B cell (primary cell): ENCODE data around the gene ITGB2. TPM values are rescaled to one million over a fixed set of nuclear protein-coding genes. Genes with fewer than 3 reads are reported as not detected.

Source experiments
- ATAC-seq: fragments of 200-7000 bp; cut with Tn5 transposase; one replicate; pipeline ENCODE4 v1.10.0; 2021; ENCODE audit warnings: low read depth, mild to moderate bottlenecking, moderate number of reproducible peaks, moderate library complexity
- CTCF ChIA-PET: fragments of 350-600 bp; sonication (Branson Sonifier 250); formaldehyde crosslinking; loops from one replicate; lab custom pipeline; 2021; ENCODE audit warnings: antibody characterized with exemption, inconsistent platforms; lab: Charles Lee
- POLR2A ChIA-PET: fragments of 350-600 bp; sonication (Branson Sonifier 250); formaldehyde crosslinking; loops from one replicate; lab custom pipeline; 2021; ENCODE audit warnings: antibody characterized with exemption; lab: Charles Lee
- DNase-seq: peaks from one replicate; pipeline ENCODE4 v3.0.0; 2013
- H2AFZ ChIP-seq: 2 replicates; pipeline ENCODE4 v1.6.1; 2012; ENCODE audit warnings: mild to moderate bottlenecking, low read depth, low read length; ENCODE audit not compliant: insufficient read depth, poor library complexity, severe bottlenecking
- H3K27ac ChIP-seq, 2 donors: 1 replicate in 1 of 2; 2 replicates in 1 of 2; pipeline ENCODE4 v1.5.1; 2012 to 2013; ENCODE audit warnings: low read length in 2 of 2, mild to moderate bottlenecking in 2 of 2, moderate library complexity in 1 of 2
- H3K27me3 ChIP-seq, 4 experiments: fragments of 200-600 bp in 1 of 4; sonication (generic) in 1 of 4; replicated peaks in 1 of 4; 1 replicate in 2 of 4; 2 replicates in 2 of 4; pipeline versions ENCODE4 v1.6.1 to v1.7.0; 2013 to 2016; ENCODE audit warnings: low read length in 3 of 4, mild to moderate bottlenecking in 2 of 4, mixed read lengths in 1 of 4, moderate library complexity in 1 of 4; ENCODE audit not compliant: insufficient read depth in 4 of 4, control insufficient read depth in 3 of 4; ENCODE audit errors: control extremely low read depth in 1 of 4
- H3K36me3 ChIP-seq, 2 experiments: replicated peaks in 1 of 2; 1 replicate in 1 of 2; 2 replicates in 1 of 2; pipeline versions ENCODE4 v1.6.1 to v1.7.1; 2013; ENCODE audit warnings: low read length in 1 of 2; ENCODE audit not compliant: insufficient read depth in 2 of 2, control insufficient read depth in 1 of 2; ENCODE audit errors: control extremely low read depth in 1 of 2, extremely low read depth in 1 of 2
- H3K4me1 ChIP-seq, 2 donors: fragments of 200-600 bp in 1 of 2; sonication (generic) in 1 of 2; 1 replicate in 1 of 2; 2 replicates in 1 of 2; pipeline versions ENCODE4 v1.5.1 to v1.6.1; 2013 to 2017; ENCODE audit warnings: low read length in 2 of 2; ENCODE audit not compliant: control insufficient read depth in 2 of 2, insufficient read depth in 2 of 2
- H3K4me2 ChIP-seq: replicated peaks from 2 replicates; pipeline ENCODE3; 2012; ENCODE audit warnings: mild to moderate bottlenecking, low read depth, low read length; ENCODE audit not compliant: poor library complexity, severe bottlenecking
- H3K4me3 ChIP-seq, 5 experiments: fragments of 200-600 bp in 1 of 5; sonication (generic) in 1 of 5; 1 replicate in 3 of 5; 2 replicates in 2 of 5; pipeline versions ENCODE4 v1.5.1 to v1.7.0; 2011 to 2016; ENCODE audit warnings: low read length in 4 of 5, mild to moderate bottlenecking in 4 of 5, low read depth in 2 of 5, control low read depth in 1 of 5, moderate library complexity in 1 of 5; ENCODE audit not compliant: insufficient read depth in 1 of 5; ENCODE audit errors: control extremely low read depth in 1 of 5, extremely low read depth in 1 of 5
- H3K79me2 ChIP-seq: fragments of 200-600 bp; sonication (generic); one replicate; pipeline ENCODE4 v1.6.0; 2016; ENCODE audit warnings: low read length; ENCODE audit not compliant: control insufficient read depth, insufficient read depth
- H3K9ac ChIP-seq: fragments of 200-600 bp; sonication (generic); 2 replicates; pipeline ENCODE4 v1.6.1; 2017; ENCODE audit warnings: mild to moderate bottlenecking, low read length, moderate library complexity
- H3K9me3 ChIP-seq, 3 donors: one replicate each; pipeline versions ENCODE4 v1.6.1 to v1.7.1; 2013; ENCODE audit warnings: low read length in 2 of 3; ENCODE audit not compliant: control insufficient read depth in 2 of 3, insufficient read depth in 1 of 3; ENCODE audit errors: control extremely low read depth in 1 of 3
- H4K20me1 ChIP-seq: 2 replicates; pipeline ENCODE4 v1.6.0; 2012; ENCODE audit warnings: mild to moderate bottlenecking, low read length; ENCODE audit not compliant: insufficient read depth, control insufficient read depth, poor library complexity, severe bottlenecking
- H3K27ac Mint-ChIP-seq: one replicate; pipeline ENCODE4 v1.8.0; 2021; ENCODE audit warnings: mixed read lengths
- H3K27me3 Mint-ChIP-seq: one replicate; pipeline ENCODE4 v1.8.0; 2021; ENCODE audit warnings: mixed read lengths
- H3K4me1 Mint-ChIP-seq: one replicate; pipeline ENCODE4 v1.8.0; 2021; ENCODE audit warnings: mixed read lengths
- H3K4me3 Mint-ChIP-seq: one replicate; pipeline ENCODE4 v1.8.0; 2021; ENCODE audit warnings: mixed read lengths
- H3K9me3 Mint-ChIP-seq: one replicate; pipeline ENCODE4 v1.8.0; 2022; ENCODE audit warnings: mixed read lengths; ENCODE audit not compliant: insufficient read depth
- EZH2 ChIP-seq: IDR thresholded peaks from 2 replicates; pipeline ENCODE4 v1.6.1; 2012; ENCODE audit warnings: borderline replicate concordance, low read depth, mild to moderate bottlenecking, moderate library complexity, low read length; ENCODE audit not compliant: insufficient read depth, poor library complexity, severe bottlenecking
- WGBS: methylation state at CpG from one replicate; pipeline ENCODE4 v1.1.5; 2013; ENCODE audit warnings: missing lambda C conversion rate; ENCODE audit not compliant: insufficient coverage; 5-methylcytosine and 5-hydroxymethylcytosine counted together
- intact Hi-C: fragments of 100-400 bp; cut with micrococcal nuclease; formaldehyde crosslinking; loops from one replicate; pipeline ENCODE4 v1.10.0; 2022
- polyA plus RNA-seq: library from polyadenylated mRNA; depleted of rRNA; stranded (reverse); fragments of >200 nt; gene quantifications from 2 replicates; pipeline ENCODE4 v1.2.3, GENCODE V29; 2012
- total RNA-seq, 2 donors: library from RNA; stranded (reverse); fragments of 120-200 nt in 1 of 2; gene quantifications; 1 replicate in 1 of 2; 2 replicates in 1 of 2; pipeline versions ENCODE4 v1.2.3 to v1.2.4, GENCODE V29; 2013 to 2022
- TF ChIP-seq, protein P1 (sequence below): fragments of 200-600 bp; IDR thresholded peaks from one replicate; pipeline ENCODE4 v1.8.0; 2022; ENCODE audit warnings: antibody characterized with exemption, mild to moderate bottlenecking

ITGB2 gene
- total and polyA plus RNA-seq, 2 donors (not counting 1 experiment from before 2014, with no cell fraction given): 102 to 368 TPM

DNA sequence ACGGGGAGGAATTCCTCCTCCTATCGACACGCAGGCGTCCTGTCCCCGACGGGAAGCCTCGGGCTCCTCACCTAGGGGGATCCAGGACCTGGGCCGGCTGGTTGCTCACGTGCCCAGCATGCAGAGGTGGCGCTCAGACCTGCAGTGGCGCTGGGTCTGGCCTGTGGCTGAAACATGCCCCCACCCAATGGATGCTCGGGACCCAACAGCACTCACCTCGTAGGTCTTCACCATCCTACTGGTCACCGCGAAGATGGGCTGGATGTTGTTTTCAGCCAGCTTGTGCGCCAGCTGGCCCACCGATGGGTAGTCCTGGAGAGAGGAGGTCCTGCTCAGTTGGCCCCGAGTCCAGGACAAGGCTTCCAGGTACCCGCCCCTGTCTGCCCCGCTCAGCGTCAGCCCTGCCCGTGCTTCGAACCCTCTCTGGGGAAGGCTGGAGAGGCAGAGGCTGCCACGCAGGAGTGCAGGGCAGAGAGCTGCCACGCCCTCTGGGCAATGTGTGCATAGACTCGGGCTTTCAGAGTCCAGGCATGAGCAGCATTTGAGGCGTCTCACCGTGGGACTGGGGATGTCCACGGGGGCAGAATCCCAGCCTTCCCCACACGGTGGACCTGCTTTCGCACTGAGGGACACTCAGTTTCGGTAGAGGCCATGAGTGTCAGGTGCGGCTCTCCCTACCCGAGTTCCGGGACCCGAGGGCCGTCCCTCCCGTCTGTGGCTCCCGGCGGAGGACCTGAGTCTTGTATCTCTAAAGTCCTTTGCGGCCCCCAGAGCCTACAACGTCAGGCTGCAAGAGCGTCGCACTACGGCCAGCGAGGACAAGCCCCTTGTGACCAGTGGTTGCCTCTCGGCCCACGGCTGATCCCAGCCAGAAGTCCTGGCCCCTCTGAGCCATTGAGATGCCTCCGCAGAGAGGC, 21.6 kb downstream of the ITGB2 start:
- Histone ChIP-seq H3K36me3 (peaks cover 8 to 78% of the 10 kb centered on the region in 2 experiments), H4K20me1 (peaks cover 52% of the 10 kb centered on the region), H3K9ac (no peak overlapping the region), H3K4me2 (no peak overlapping the region), H3K79me2 (peaks cover under 1% of the 10 kb centered on the region), H3K27ac (no peak overlapping the region), H3K4me3 (no peak overlapping the region), H2AFZ (no peak overlapping the region), H3K4me1 (peaks cover 0 to 7% of the 10 kb centered on the region in 2 donors), H3K9me3 (peaks cover 0 to 3% (median 0%) of the 10 kb centered on the region in 3 donors), H3K27me3 (no peaks in the 10 kb centered on the region)
- Mint-ChIP-seq H3K9me3 (no peaks in the 10 kb centered on the region), H3K4me1 (peaks cover 16% of the 10 kb centered on the region), H3K27me3 (no peaks in the 10 kb centered on the region), H3K27ac (no peak overlapping the region), H3K4me3 (no peak overlapping the region)
- intact Hi-C loops: no loop called here
- ChIA-PET CTCF (interaction anchor here (0.9 to 12.5 kb wide), 2 partner anchors 21 to 32 kb away, joined by 4 to 204 read pairs; no protein-coding TSS in a partner anchor), POLR2A (no interaction called here)
- ATAC-seq: no peak
- no peak for TF ChIP-seq EZH2
- TF ChIP-seq, protein P1, sequence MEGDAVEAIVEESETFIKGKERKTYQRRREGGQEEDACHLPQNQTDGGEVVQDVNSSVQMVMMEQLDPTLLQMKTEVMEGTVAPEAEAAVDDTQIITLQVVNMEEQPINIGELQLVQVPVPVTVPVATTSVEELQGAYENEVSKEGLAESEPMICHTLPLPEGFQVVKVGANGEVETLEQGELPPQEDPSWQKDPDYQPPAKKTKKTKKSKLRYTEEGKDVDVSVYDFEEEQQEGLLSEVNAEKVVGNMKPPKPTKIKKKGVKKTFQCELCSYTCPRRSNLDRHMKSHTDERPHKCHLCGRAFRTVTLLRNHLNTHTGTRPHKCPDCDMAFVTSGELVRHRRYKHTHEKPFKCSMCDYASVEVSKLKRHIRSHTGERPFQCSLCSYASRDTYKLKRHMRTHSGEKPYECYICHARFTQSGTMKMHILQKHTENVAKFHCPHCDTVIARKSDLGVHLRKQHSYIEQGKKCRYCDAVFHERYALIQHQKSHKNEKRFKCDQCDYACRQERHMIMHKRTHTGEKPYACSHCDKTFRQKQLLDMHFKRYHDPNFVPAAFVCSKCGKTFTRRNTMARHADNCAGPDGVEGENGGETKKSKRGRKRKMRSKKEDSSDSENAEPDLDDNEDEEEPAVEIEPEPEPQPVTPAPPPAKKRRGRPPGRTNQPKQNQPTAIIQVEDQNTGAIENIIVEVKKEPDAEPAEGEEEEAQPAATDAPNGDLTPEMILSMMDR: no peak
- 92% methylated on average over 49 of the region's 49 CpGs for WGBS
- no peak for DNase-seq
